ENCODE data around the gene SLC4A2.

GRCh38 chr7:151028131-151028947 lies 31.1 kb upstream of the SLC4A2 start, which contains the start of gene ABCB8:
- TF ChIP-seq POLR2A (IDR thresholded peaks at IDR 0.05; ENCODE audit: low read length) = peak; percentile 90
- no peak for TF ChIP-seq GATA1 (IDR thresholded peaks at IDR 0.05; ENCODE audit: low read depth, low read length)
